B cell (primary cell): ENCODE results near the gene EXOC6B. TPM values are rescaled to one million over a fixed set of nuclear protein-coding genes. Genes with fewer than 3 reads are reported as not detected.

Source experiments
- ATAC-seq: fragments of 200-7000 bp; cut with Tn5 transposase; one replicate; pipeline ENCODE4 v1.10.0; 2021; ENCODE audit warnings: low read depth, mild to moderate bottlenecking, moderate number of reproducible peaks, moderate library complexity
- CTCF ChIA-PET: fragments of 350-600 bp; sonication (Branson Sonifier 250); formaldehyde crosslinking; loops from one replicate; lab custom pipeline; 2021; ENCODE audit warnings: antibody characterized with exemption, inconsistent platforms; lab: Charles Lee
- POLR2A ChIA-PET: fragments of 350-600 bp; sonication (Branson Sonifier 250); formaldehyde crosslinking; loops from one replicate; lab custom pipeline; 2021; ENCODE audit warnings: antibody characterized with exemption; lab: Charles Lee
- DNase-seq: peaks from one replicate; pipeline ENCODE4 v3.0.0; 2013
- H2AFZ ChIP-seq: 2 replicates; pipeline ENCODE4 v1.6.1; 2012; ENCODE audit warnings: mild to moderate bottlenecking, low read depth, low read length; ENCODE audit not compliant: insufficient read depth, poor library complexity, severe bottlenecking
- H3K27ac ChIP-seq, 2 donors: 1 replicate in 1 of 2; 2 replicates in 1 of 2; pipeline ENCODE4 v1.5.1; 2012 to 2013; ENCODE audit warnings: low read length in 2 of 2, mild to moderate bottlenecking in 2 of 2, moderate library complexity in 1 of 2
- H3K27me3 ChIP-seq, 4 experiments: fragments of 200-600 bp in 1 of 4; sonication (generic) in 1 of 4; replicated peaks in 1 of 4; 1 replicate in 2 of 4; 2 replicates in 2 of 4; pipeline versions ENCODE4 v1.6.1 to v1.7.0; 2013 to 2016; ENCODE audit warnings: low read length in 3 of 4, mild to moderate bottlenecking in 2 of 4, mixed read lengths in 1 of 4, moderate library complexity in 1 of 4; ENCODE audit not compliant: insufficient read depth in 4 of 4, control insufficient read depth in 3 of 4; ENCODE audit errors: control extremely low read depth in 1 of 4
- H3K36me3 ChIP-seq, 2 experiments: replicated peaks in 1 of 2; 1 replicate in 1 of 2; 2 replicates in 1 of 2; pipeline versions ENCODE4 v1.6.1 to v1.7.1; 2013; ENCODE audit warnings: low read length in 1 of 2; ENCODE audit not compliant: insufficient read depth in 2 of 2, control insufficient read depth in 1 of 2; ENCODE audit errors: control extremely low read depth in 1 of 2, extremely low read depth in 1 of 2
- H3K4me1 ChIP-seq, 2 donors: fragments of 200-600 bp in 1 of 2; sonication (generic) in 1 of 2; 1 replicate in 1 of 2; 2 replicates in 1 of 2; pipeline versions ENCODE4 v1.5.1 to v1.6.1; 2013 to 2017; ENCODE audit warnings: low read length in 2 of 2; ENCODE audit not compliant: control insufficient read depth in 2 of 2, insufficient read depth in 2 of 2
- H3K4me2 ChIP-seq: replicated peaks from 2 replicates; pipeline ENCODE3; 2012; ENCODE audit warnings: mild to moderate bottlenecking, low read depth, low read length; ENCODE audit not compliant: poor library complexity, severe bottlenecking
- H3K4me3 ChIP-seq, 5 experiments: fragments of 200-600 bp in 1 of 5; sonication (generic) in 1 of 5; 1 replicate in 3 of 5; 2 replicates in 2 of 5; pipeline versions ENCODE4 v1.5.1 to v1.7.0; 2011 to 2016; ENCODE audit warnings: low read length in 4 of 5, mild to moderate bottlenecking in 4 of 5, low read depth in 2 of 5, control low read depth in 1 of 5, moderate library complexity in 1 of 5; ENCODE audit not compliant: insufficient read depth in 1 of 5; ENCODE audit errors: control extremely low read depth in 1 of 5, extremely low read depth in 1 of 5
- H3K79me2 ChIP-seq: fragments of 200-600 bp; sonication (generic); one replicate; pipeline ENCODE4 v1.6.0; 2016; ENCODE audit warnings: low read length; ENCODE audit not compliant: control insufficient read depth, insufficient read depth
- H3K9ac ChIP-seq: fragments of 200-600 bp; sonication (generic); 2 replicates; pipeline ENCODE4 v1.6.1; 2017; ENCODE audit warnings: mild to moderate bottlenecking, low read length, moderate library complexity
- H3K9me3 ChIP-seq, 3 donors: one replicate each; pipeline versions ENCODE4 v1.6.1 to v1.7.1; 2013; ENCODE audit warnings: low read length in 2 of 3; ENCODE audit not compliant: control insufficient read depth in 2 of 3, insufficient read depth in 1 of 3; ENCODE audit errors: control extremely low read depth in 1 of 3
- H4K20me1 ChIP-seq: 2 replicates; pipeline ENCODE4 v1.6.0; 2012; ENCODE audit warnings: mild to moderate bottlenecking, low read length; ENCODE audit not compliant: insufficient read depth, control insufficient read depth, poor library complexity, severe bottlenecking
- H3K27ac Mint-ChIP-seq: one replicate; pipeline ENCODE4 v1.8.0; 2021; ENCODE audit warnings: mixed read lengths
- H3K27me3 Mint-ChIP-seq: one replicate; pipeline ENCODE4 v1.8.0; 2021; ENCODE audit warnings: mixed read lengths
- H3K4me1 Mint-ChIP-seq: one replicate; pipeline ENCODE4 v1.8.0; 2021; ENCODE audit warnings: mixed read lengths
- H3K4me3 Mint-ChIP-seq: one replicate; pipeline ENCODE4 v1.8.0; 2021; ENCODE audit warnings: mixed read lengths
- H3K9me3 Mint-ChIP-seq: one replicate; pipeline ENCODE4 v1.8.0; 2022; ENCODE audit warnings: mixed read lengths; ENCODE audit not compliant: insufficient read depth
- CTCF ChIP-seq: fragments of 200-600 bp; IDR thresholded peaks from one replicate; pipeline ENCODE4 v1.8.0; 2022; ENCODE audit warnings: antibody characterized with exemption, mild to moderate bottlenecking
- EZH2 ChIP-seq: IDR thresholded peaks from 2 replicates; pipeline ENCODE4 v1.6.1; 2012; ENCODE audit warnings: borderline replicate concordance, low read depth, mild to moderate bottlenecking, moderate library complexity, low read length; ENCODE audit not compliant: insufficient read depth, poor library complexity, severe bottlenecking
- WGBS: methylation state at CpG from one replicate; pipeline ENCODE4 v1.1.5; 2013; ENCODE audit warnings: missing lambda C conversion rate; ENCODE audit not compliant: insufficient coverage; 5-methylcytosine and 5-hydroxymethylcytosine counted together
- intact Hi-C: fragments of 100-400 bp; cut with micrococcal nuclease; formaldehyde crosslinking; loops from one replicate; pipeline ENCODE4 v1.10.0; 2022
- polyA plus RNA-seq: library from polyadenylated mRNA; depleted of rRNA; stranded (reverse); fragments of >200 nt; gene quantifications from 2 replicates; pipeline ENCODE4 v1.2.3, GENCODE V29; 2012
- total RNA-seq, 2 donors: library from RNA; stranded (reverse); fragments of 120-200 nt in 1 of 2; gene quantifications; 1 replicate in 1 of 2; 2 replicates in 1 of 2; pipeline versions ENCODE4 v1.2.3 to v1.2.4, GENCODE V29; 2013 to 2022

The EXOC6B gene
- total and polyA plus RNA-seq, 2 donors (not counting 1 experiment from before 2014, with no cell fraction given), result 4.8 to 22.6 TPM

GRCh38 chr2:72204156-72204785, 621.6 kb downstream of the EXOC6B start:
- H3K4me1 Mint-ChIP-seq, result no peaks in the 10 kb centered on the region
- H3K27ac ChIP-seq, result no peak overlapping the region
- POLR2A ChIA-PET, result interaction anchor here (0.6 kb wide), 1 partner anchor 1263 kb away, joined by 4 read pairs; no protein-coding TSS in a partner anchor
- H3K27ac Mint-ChIP-seq, result no peak overlapping the region
- no peaks in the 10 kb centered on the region for H3K9me3 Mint-ChIP-seq
- H3K36me3 ChIP-seq, result no peaks in the 10 kb centered on the region
- H3K4me3 ChIP-seq, result no peak overlapping the region
- H3K4me3 Mint-ChIP-seq, result no peak overlapping the region
- no peaks in the 10 kb centered on the region for H3K27me3 ChIP-seq
- no peak for ATAC-seq
- H3K27me3 Mint-ChIP-seq, result no peaks in the 10 kb centered on the region
- DNase-seq, result no peak
- intact Hi-C loops, result no loop called here
- H2AFZ ChIP-seq, result no peak overlapping the region
- no peaks in the 10 kb centered on the region for H3K9me3 ChIP-seq
- no peaks in the 10 kb centered on the region for H3K4me1 ChIP-seq
- WGBS, result 55% methylated on average over 6 of the region's 8 CpGs
- TF ChIP-seq EZH2 (no peak), CTCF (no peak)
- H3K79me2 ChIP-seq, result no peaks in the 10 kb centered on the region
- CTCF ChIA-PET, result no interaction called here
- H3K4me2 ChIP-seq, result no peak overlapping the region
- H4K20me1 ChIP-seq, result no peaks in the 10 kb centered on the region
- H3K9ac ChIP-seq, result no peak overlapping the region

- no peak for ATAC-seq
Observed at GRCh38 chr2:72198532-72199241, 627.1 kb downstream of the EXOC6B start.

More at GRCh38 chr2:72198532-72199241, 627.1 kb downstream of the EXOC6B start:
- ChIA-PET CTCF (no interaction called here), POLR2A (no interaction called here)
- DNase-seq, result no peak
- H3K27me3 ChIP-seq, result no peaks in the 10 kb centered on the region
- H3K4me1 ChIP-seq, result no peaks in the 10 kb centered on the region
- no peak overlapping the region for H3K27ac Mint-ChIP-seq
- H3K79me2 ChIP-seq, result no peaks in the 10 kb centered on the region
- H3K9ac ChIP-seq, result no peak overlapping the region
- H2AFZ ChIP-seq, result no peak overlapping the region
- H3K27me3 Mint-ChIP-seq, result no peaks in the 10 kb centered on the region
- TF ChIP-seq CTCF (no peak), EZH2 (no peak)
- H4K20me1 ChIP-seq, result no peaks in the 10 kb centered on the region
- H3K27ac ChIP-seq, result no peak overlapping the region
- no peaks in the 10 kb centered on the region for H3K36me3 ChIP-seq
- intact Hi-C loops, result no loop called here
- no peak overlapping the region for H3K4me3 ChIP-seq
- no peak overlapping the region for H3K4me3 Mint-ChIP-seq
- H3K9me3 Mint-ChIP-seq, result no peaks in the 10 kb centered on the region
- no peak overlapping the region for H3K4me2 ChIP-seq
- H3K4me1 Mint-ChIP-seq, result no peaks in the 10 kb centered on the region
- WGBS, result 67% methylated on average over 1 of the region's 2 CpGs
- no peaks in the 10 kb centered on the region for H3K9me3 ChIP-seq
